ENCODE data around the gene CHTF8.
A peak's percentile ranks its signal among the peaks of the same experiment; 100 is the strongest.
"Not testable (repeated sequence)": the region's sequence is repeated elsewhere in the genome, so short reads cannot be mapped to it uniquely, and the experiment has no call there.

The CHTF8 gene

GRCh38 chr16:69141936-69142335 is 9.5 kb upstream of the CHTF8 start:
- in situ Hi-C loops (cut with MboI; ENCODE audit: low pct_unique_long_range_greater_than_20kb, low sequenced_read_pairs), result no loop called here
- no peak for DNase-seq

GRCh38 chr16:69141014-69141413 is 8.6 kb upstream of the CHTF8 start:
- no peak for DNase-seq
- in situ Hi-C loops (cut with MboI; ENCODE audit: low pct_unique_long_range_greater_than_20kb, low sequenced_read_pairs), result no loop called here

- in situ Hi-C loops (cut with MboI; ENCODE audit: low pct_unique_long_range_greater_than_20kb, low sequenced_read_pairs); DNase-seq: not testable (repeated sequence)
Observed at GRCh38 chr16:69139464-69139863, 7.1 kb upstream of the CHTF8 start.

- in situ Hi-C loops (cut with MboI; ENCODE audit: low pct_unique_long_range_greater_than_20kb, low sequenced_read_pairs), result no loop called here
- no peak for DNase-seq
Observed at GRCh38 chr16:69138608-69139007, 6.2 kb upstream of the CHTF8 start.

GRCh38 chr16:69133373-69133954 is 1.1 kb upstream of the CHTF8 start:
- in situ Hi-C loops (cut with MboI; ENCODE audit: low pct_unique_long_range_greater_than_20kb, low sequenced_read_pairs), result no loop called here
- DNase-seq, result no peak

- in situ Hi-C loops (cut with MboI; ENCODE audit: low pct_unique_long_range_greater_than_20kb, low sequenced_read_pairs), result no loop called here
Observed at GRCh38 chr16:69131839-69132423, 457 bp downstream of the CHTF8 start.

GRCh38 chr16:69131167-69131838 is 1.1 kb downstream of the CHTF8 start:
- DNase-seq, result peak; percentile 68
- in situ Hi-C loops (cut with MboI; ENCODE audit: low pct_unique_long_range_greater_than_20kb, low sequenced_read_pairs), result no loop called here

More at GRCh38 chr16:69131839-69132423, 457 bp downstream of the CHTF8 start:
- DNase-seq, result peak; percentile 66

- no peak for DNase-seq
- in situ Hi-C loops (cut with MboI; ENCODE audit: low pct_unique_long_range_greater_than_20kb, low sequenced_read_pairs), result no loop called here
Observed at GRCh38 chr16:69130461-69130860, 1.9 kb downstream of the CHTF8 start.

GRCh38 chr16:69127966-69128510 is 4.3 kb downstream of the CHTF8 start:
- in situ Hi-C loops (cut with MboI; ENCODE audit: low pct_unique_long_range_greater_than_20kb, low sequenced_read_pairs), result no loop called here

GRCh38 chr16:69126801-69127200 is 5.6 kb downstream of the CHTF8 start:
- in situ Hi-C loops (cut with MboI; ENCODE audit: low pct_unique_long_range_greater_than_20kb, low sequenced_read_pairs), result not testable (repeated sequence)

More at GRCh38 chr16:69127966-69128510, 4.3 kb downstream of the CHTF8 start:
- DNase-seq, result no peak

GRCh38 chr16:69126221-69126620 is 6.2 kb downstream of the CHTF8 start:
- no peak for DNase-seq
- in situ Hi-C loops (cut with MboI; ENCODE audit: low pct_unique_long_range_greater_than_20kb, low sequenced_read_pairs), result no loop called here

More at GRCh38 chr16:69126801-69127200, 5.6 kb downstream of the CHTF8 start:
- not testable (repeated sequence) for DNase-seq

- in situ Hi-C loops (cut with MboI; ENCODE audit: low pct_unique_long_range_greater_than_20kb, low sequenced_read_pairs), result loop anchor here (25.0 kb wide), 1 partner anchor 213 kb away; no protein-coding TSS in a partner anchor
- DNase-seq, result not testable (repeated sequence)
Observed at GRCh38 chr16:69124961-69125360, 7.4 kb downstream of the CHTF8 start.

GRCh38 chr16:69124406-69124805 is 8.0 kb downstream of the CHTF8 start:
- DNase-seq, result not testable (repeated sequence)
- in situ Hi-C loops (cut with MboI; ENCODE audit: low pct_unique_long_range_greater_than_20kb, low sequenced_read_pairs), result loop anchor here (25.0 kb wide), 1 partner anchor 212 kb away; no protein-coding TSS in a partner anchor

- in situ Hi-C loops (cut with MboI; ENCODE audit: low pct_unique_long_range_greater_than_20kb, low sequenced_read_pairs), result loop anchor here (25.0 kb wide), 1 partner anchor 212 kb away; no protein-coding TSS in a partner anchor
- DNase-seq, result peak; percentile 68
Observed at GRCh38 chr16:69123910-69124309, 8.5 kb downstream of the CHTF8 start.

- in situ Hi-C loops (cut with MboI; ENCODE audit: low pct_unique_long_range_greater_than_20kb, low sequenced_read_pairs), result loop anchor here (25.0 kb wide), 1 partner anchor 208 kb away; no protein-coding TSS in a partner anchor
- no peak for DNase-seq
Observed at GRCh38 chr16:69120096-69120664, 12.2 kb downstream of the CHTF8 start.

- no peak for DNase-seq
- in situ Hi-C loops (cut with MboI; ENCODE audit: low pct_unique_long_range_greater_than_20kb, low sequenced_read_pairs), result loop anchor here (25.0 kb wide), 1 partner anchor 207 kb away; no protein-coding TSS in a partner anchor
Observed at GRCh38 chr16:69119536-69119935, 12.9 kb downstream of the CHTF8 start.

GRCh38 chr16:69118994-69119393 is 13.4 kb downstream of the CHTF8 start:
- no peak for DNase-seq
- in situ Hi-C loops (cut with MboI; ENCODE audit: low pct_unique_long_range_greater_than_20kb, low sequenced_read_pairs), result loop anchor here (25.0 kb wide), 1 partner anchor 207 kb away; no protein-coding TSS in a partner anchor

- DNase-seq, result no peak
- in situ Hi-C loops (cut with MboI; ENCODE audit: low pct_unique_long_range_greater_than_20kb, low sequenced_read_pairs), result loop anchor here (25.0 kb wide), 1 partner anchor 206 kb away; no protein-coding TSS in a partner anchor
Observed at GRCh38 chr16:69118468-69118867, 13.9 kb downstream of the CHTF8 start.

GRCh38 chr16:69116906-69117305 is 15.5 kb downstream of the CHTF8 start:
- in situ Hi-C loops (cut with MboI; ENCODE audit: low pct_unique_long_range_greater_than_20kb, low sequenced_read_pairs), result loop anchor here (25.0 kb wide), 1 partner anchor 205 kb away; no protein-coding TSS in a partner anchor

More at GRCh38 chr16:69116906-69117305, 15.5 kb downstream of the CHTF8 start:
- DNase-seq, result no peak

All from KBM-7 (cell line).